ENCODE data around the gene ICA1. TPM values are rescaled to one million over a fixed set of nuclear protein-coding genes. Genes with fewer than 3 reads are reported as not detected.

Gene ICA1
- total RNA-seq, 4 donors from 2014 or later, result 21.0 to 43.3 (median 26.6) TPM

DNA sequence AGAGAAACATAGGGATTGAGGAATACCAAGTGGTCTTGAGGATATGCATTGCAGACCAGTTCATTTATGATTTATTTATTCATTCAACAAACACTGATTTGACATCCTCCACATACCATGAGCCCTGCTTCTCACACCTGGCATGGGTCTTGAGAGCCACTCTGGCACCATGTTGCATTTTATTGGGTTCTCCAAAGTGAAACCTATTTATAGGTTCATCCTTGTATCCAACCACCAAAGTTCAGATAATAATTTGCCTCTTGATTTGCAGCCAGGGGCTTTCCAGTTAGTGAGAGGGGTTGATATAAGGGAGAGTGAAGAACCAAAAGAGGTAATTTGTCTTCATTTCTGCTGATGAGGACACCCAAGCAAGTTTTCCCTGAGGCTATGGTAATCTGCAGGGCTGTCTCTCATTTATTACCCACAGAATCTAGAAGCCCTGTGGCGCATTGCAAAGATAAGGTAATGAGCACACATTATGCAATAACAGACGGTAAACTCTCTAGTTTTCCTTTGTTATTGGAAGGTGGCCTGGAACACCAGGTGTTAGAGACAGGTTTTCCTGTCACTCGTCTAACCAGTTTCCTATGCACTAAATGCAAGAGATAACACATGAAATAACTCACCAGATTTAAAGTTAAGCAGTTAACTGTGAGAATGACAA is 28.8 kb upstream of the ICA1 start:
- Histone ChIP-seq H3K4me3 (replicated peaks in 1 of 3) (no peak overlapping the region), H3K9me3 (no peaks in the 10 kb centered on the region), H3K36me3 (no peaks in the 10 kb centered on the region), H3K27me3 (no peaks in the 10 kb centered on the region), H3K4me1 (no peaks in the 10 kb centered on the region), H3K27ac (no peak overlapping the region)
- TF ChIP-seq POLR2A (IDR thresholded peaks at IDR 0.05), result no peak
- TF ChIP-seq, protein P1, sequence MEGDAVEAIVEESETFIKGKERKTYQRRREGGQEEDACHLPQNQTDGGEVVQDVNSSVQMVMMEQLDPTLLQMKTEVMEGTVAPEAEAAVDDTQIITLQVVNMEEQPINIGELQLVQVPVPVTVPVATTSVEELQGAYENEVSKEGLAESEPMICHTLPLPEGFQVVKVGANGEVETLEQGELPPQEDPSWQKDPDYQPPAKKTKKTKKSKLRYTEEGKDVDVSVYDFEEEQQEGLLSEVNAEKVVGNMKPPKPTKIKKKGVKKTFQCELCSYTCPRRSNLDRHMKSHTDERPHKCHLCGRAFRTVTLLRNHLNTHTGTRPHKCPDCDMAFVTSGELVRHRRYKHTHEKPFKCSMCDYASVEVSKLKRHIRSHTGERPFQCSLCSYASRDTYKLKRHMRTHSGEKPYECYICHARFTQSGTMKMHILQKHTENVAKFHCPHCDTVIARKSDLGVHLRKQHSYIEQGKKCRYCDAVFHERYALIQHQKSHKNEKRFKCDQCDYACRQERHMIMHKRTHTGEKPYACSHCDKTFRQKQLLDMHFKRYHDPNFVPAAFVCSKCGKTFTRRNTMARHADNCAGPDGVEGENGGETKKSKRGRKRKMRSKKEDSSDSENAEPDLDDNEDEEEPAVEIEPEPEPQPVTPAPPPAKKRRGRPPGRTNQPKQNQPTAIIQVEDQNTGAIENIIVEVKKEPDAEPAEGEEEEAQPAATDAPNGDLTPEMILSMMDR (IDR thresholded peaks at IDR 0.05), result no peak
- WGBS, 2 donors, result 64 to 65% methylated on average over 3 of the region's 3 CpGs
- no peak for DNase-seq
- intact Hi-C loops (cut with DNase I), result no loop called here

DNA sequence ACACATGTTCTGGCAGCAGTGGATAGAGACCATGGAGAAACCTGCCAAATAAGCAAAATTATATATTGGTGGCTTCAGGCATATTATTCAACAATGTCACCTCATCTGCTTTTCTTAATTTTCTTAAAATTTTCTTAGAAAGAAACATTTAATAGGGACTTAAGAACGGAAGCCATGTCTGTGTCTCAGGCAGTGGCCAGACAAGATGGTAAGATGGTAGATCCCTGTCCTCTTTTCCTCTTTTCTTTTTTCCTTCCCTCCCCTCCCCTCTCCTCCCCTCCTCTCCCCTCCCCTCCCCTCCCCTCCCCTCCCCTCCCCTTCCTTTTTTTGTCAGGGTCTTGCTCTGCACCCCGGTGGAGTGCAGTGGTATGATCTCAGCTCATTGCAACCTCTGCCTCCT is 24.2 kb upstream of the ICA1 start:
- Histone ChIP-seq H3K27ac (no peak overlapping the region), H3K4me3 (replicated peaks in 1 of 3) (no peak overlapping the region), H3K36me3 (no peaks in the 10 kb centered on the region), H3K27me3 (no peaks in the 10 kb centered on the region), H3K4me1 (no peaks in the 10 kb centered on the region), H3K9me3 (no peaks in the 10 kb centered on the region)
- TF ChIP-seq POLR2A (IDR thresholded peaks at IDR 0.05), result no peak
- TF ChIP-seq, protein P1 (IDR thresholded peaks at IDR 0.05), result no peak
- WGBS, 2 donors, result 77 to 84% methylated on average over 2 of the region's 2 CpGs
- intact Hi-C loops (cut with DNase I), result no loop called here
- no peak for DNase-seq

DNA sequence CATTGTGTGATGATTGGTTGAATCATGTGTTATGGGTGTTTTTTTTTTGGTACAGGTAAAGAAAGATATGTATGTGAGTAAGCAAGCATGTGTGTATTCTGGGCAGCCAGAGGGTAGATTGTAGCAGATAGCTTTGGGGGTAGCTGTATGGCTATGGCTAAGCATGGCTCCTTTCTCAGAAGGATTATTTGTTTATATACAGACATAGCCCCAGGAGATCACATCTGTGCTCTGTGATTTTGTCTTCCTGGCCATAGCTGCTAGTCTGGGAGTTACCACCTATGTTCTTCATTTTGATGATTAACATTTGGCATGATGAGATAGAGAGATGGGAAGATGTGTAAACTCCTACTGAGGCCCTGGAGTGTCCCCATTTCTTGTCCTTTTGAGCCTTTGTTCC is 23.2 kb upstream of the ICA1 start:
- Histone ChIP-seq H3K4me1 (no peaks in the 10 kb centered on the region), H3K4me3 (replicated peaks in 1 of 3) (no peak overlapping the region), H3K27me3 (no peaks in the 10 kb centered on the region), H3K36me3 (no peaks in the 10 kb centered on the region), H3K27ac (no peak overlapping the region), H3K9me3 (no peaks in the 10 kb centered on the region)
- no peak for DNase-seq
- TF ChIP-seq, protein P1 (IDR thresholded peaks at IDR 0.05), result no peak
- TF ChIP-seq POLR2A (IDR thresholded peaks at IDR 0.05), result no peak
- intact Hi-C loops (cut with DNase I), result no loop called here

DNA sequence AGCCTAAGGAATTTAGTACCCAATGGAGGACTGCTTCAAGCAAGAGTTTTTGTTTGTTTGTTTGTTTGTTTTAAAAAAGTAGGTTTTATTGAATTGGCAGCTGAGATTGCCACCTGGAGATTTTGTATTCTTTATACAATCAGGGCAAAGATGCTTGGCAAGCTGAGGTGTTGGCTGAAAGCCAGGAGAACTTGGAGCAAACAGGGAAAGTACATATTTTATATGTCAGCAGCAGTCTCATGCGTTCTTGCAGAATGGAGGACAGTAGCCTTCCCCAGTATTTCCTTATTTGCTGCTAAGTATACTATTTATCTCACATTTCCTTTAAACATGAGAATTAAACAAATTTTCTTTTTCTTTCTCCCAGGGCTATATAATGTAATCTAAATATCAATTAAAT is 22.6 kb upstream of the ICA1 start:
- TF ChIP-seq, protein P1 (IDR thresholded peaks at IDR 0.05), result no peak
- TF ChIP-seq POLR2A (IDR thresholded peaks at IDR 0.05), result no peak
- H3K27ac ChIP-seq, result no peak overlapping the region
- no peaks in the 10 kb centered on the region for H3K9me3 ChIP-seq
- no peaks in the 10 kb centered on the region for H3K4me1 ChIP-seq
- no peaks in the 10 kb centered on the region for H3K36me3 ChIP-seq
- peak; percentile 40 to 51 for DNase-seq
- intact Hi-C loops (cut with DNase I), result no loop called here
- H3K27me3 ChIP-seq, result no peaks in the 10 kb centered on the region
- WGBS, 2 donors, result 43 to 52% methylated on average over 1 of the region's 1 CpG
- H3K4me3 ChIP-seq (replicated peaks in 1 of 3), result no peak overlapping the region

DNA sequence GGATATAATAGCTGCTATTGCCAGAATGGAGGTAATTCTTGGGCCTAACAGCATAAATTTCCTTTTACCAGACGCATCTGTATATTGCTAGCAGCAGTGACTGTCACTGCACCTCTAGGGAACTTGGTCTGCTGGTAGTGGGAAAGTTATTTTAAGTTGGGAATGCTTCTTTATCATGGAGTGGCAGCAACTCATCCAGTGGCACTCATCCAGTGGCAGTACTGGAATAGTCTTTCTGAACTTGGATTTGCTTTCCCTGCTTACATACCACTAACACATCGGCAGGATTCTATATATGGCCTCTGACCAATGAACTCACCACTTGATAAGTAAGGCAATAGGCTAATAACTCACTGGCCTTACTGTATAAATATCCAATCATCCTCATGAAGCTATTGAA is 22.0 kb upstream of the ICA1 start:
- DNase-seq, result no peak
- no peak overlapping the region for H3K27ac ChIP-seq
- H3K36me3 ChIP-seq, result no peaks in the 10 kb centered on the region
- H3K27me3 ChIP-seq, result no peaks in the 10 kb centered on the region
- 78 to 86% methylated on average over 2 of the region's 2 CpGs for WGBS, 2 donors
- no peaks in the 10 kb centered on the region for H3K4me1 ChIP-seq
- H3K4me3 ChIP-seq (replicated peaks in 1 of 3), result no peak overlapping the region
- no peak for TF ChIP-seq POLR2A (IDR thresholded peaks at IDR 0.05)
- TF ChIP-seq, protein P1 (IDR thresholded peaks at IDR 0.05), result no peak
- intact Hi-C loops (cut with DNase I), result no loop called here
- no peaks in the 10 kb centered on the region for H3K9me3 ChIP-seq

All from thyroid gland (tissue), 4 donors.